Mesothelial cell of epicardium (in vitro differentiated cells): ENCODE results near the gene TCERG1L. TPM values are rescaled to one million over a fixed set of nuclear protein-coding genes. Genes with fewer than 3 reads are reported as not detected.

Experiments
- DNase-seq, 2 experiments: peaks; one replicate each; pipeline ENCODE4 v3.0.0; 2021; ENCODE audit warnings: low spot score in 2 of 2; ENCODE audit not compliant: unreplicated experiment in 2 of 2
- H3K27ac Mint-ChIP-seq: 2 replicates; pipeline ENCODE4 v1.8.0; 2021; ENCODE audit warnings: mixed read lengths
- H3K27me3 Mint-ChIP-seq: 2 replicates; pipeline ENCODE4 v1.8.0; 2021; ENCODE audit warnings: low read depth, mixed read lengths
- H3K36me3 Mint-ChIP-seq: 2 replicates; pipeline ENCODE4 v1.8.0; 2021; ENCODE audit warnings: mixed read lengths
- H3K4me1 Mint-ChIP-seq: 2 replicates; pipeline ENCODE4 v1.8.0; 2021; ENCODE audit warnings: mixed read lengths
- H3K4me3 Mint-ChIP-seq: 2 replicates; pipeline ENCODE4 v1.8.0; 2021; ENCODE audit warnings: mild to moderate bottlenecking, moderate library complexity, mixed read lengths
- H3K9me3 Mint-ChIP-seq: 2 replicates; pipeline ENCODE4 v1.8.0; 2021; ENCODE audit warnings: mixed read lengths
- CTCF ChIP-seq: fragments of 200-600 bp; sonication (generic); IDR thresholded peaks from one replicate; pipeline ENCODE4 v1.5.0; 2021; ENCODE audit warnings: antibody characterized with exemption; ENCODE audit not compliant: unreplicated experiment
- total RNA-seq: library from RNA; stranded (reverse); gene quantifications from 3 replicates; pipeline ENCODE4 v1.2.1, GENCODE V29; 2021

The TCERG1L gene
- total RNA-seq, 1 donor from 2014 or later = 0.63 TPM

DNA sequence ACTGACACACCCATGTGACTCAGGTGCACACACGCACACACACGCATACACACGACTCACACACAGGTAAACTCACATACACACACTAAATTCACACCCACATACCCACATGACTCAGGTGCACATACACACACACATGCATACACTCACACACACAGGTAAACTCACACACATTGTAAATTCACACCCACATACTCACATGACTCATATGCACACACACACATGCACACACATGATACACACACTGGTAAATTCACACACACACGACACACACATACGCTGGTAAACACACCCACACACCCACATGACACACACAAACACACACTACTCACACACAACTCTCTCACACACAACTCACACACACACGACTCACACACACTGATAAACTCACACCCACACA is 63.6 kb downstream of the TCERG1L start:
- Mint-ChIP-seq H3K4me1 (peaks cover 19% of the 10 kb centered on the region), H3K36me3 (no peaks in the 10 kb centered on the region), H3K4me3 (no peak overlapping the region), H3K27ac (no peak overlapping the region), H3K9me3 (no peaks in the 10 kb centered on the region), H3K27me3 (peaks cover 34% of the 10 kb centered on the region)
- no peak for DNase-seq
- TF ChIP-seq CTCF = no peak

DNA sequence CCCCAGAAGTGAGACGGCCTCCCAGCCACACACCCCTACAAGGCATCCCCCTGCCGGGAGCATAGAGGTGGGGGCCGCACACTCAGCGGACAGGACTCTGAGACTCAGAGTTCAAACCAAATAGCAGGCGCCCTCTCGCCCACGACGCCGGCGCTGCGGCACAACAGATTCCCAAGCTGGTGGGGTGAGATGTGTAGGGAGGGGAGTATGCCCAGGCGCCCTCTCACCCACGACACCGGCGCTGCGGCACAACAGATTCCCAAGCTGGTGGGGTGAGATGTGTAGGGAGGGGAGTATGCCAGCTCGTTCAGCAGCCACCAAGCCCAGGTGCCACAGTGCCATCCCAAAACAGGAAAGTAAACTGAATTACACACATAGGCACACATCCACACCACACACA is 64.7 kb downstream of the TCERG1L start:
- peaks cover 36% of the 10 kb centered on the region for H3K27me3 Mint-ChIP-seq
- no peak for TF ChIP-seq CTCF
- no peaks in the 10 kb centered on the region for H3K36me3 Mint-ChIP-seq
- DNase-seq = no peak
- no peak overlapping the region for H3K27ac Mint-ChIP-seq
- H3K4me1 Mint-ChIP-seq = peaks cover 24% of the 10 kb centered on the region
- no peak overlapping the region for H3K4me3 Mint-ChIP-seq
- H3K9me3 Mint-ChIP-seq = no peaks in the 10 kb centered on the region

DNA sequence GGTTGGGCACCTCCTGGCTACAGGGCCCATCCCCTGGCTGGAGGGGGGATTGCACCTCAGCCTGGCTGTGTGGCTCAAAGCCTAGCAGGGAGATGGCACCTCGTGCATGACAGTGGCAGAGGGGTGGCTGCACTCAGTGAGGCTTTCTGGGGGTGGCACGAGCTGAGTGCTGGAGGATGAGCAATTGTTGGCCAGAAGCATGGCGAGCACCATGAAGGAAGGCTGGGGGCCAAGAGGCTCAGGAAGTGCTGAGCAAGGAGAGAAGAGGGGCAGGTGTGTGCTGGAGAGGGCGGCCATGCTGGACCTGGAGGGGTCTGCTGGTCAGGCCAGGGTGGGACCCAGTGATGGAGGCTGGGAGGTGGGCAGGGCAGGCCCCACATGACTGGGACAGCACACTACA is 65.4 kb downstream of the TCERG1L start:
- no peak for DNase-seq
- no peak overlapping the region for H3K4me3 Mint-ChIP-seq
- H3K9me3 Mint-ChIP-seq = no peaks in the 10 kb centered on the region
- peaks cover 23% of the 10 kb centered on the region for H3K4me1 Mint-ChIP-seq
- H3K27ac Mint-ChIP-seq = no peak overlapping the region
- no peak for TF ChIP-seq CTCF
- no peaks in the 10 kb centered on the region for H3K36me3 Mint-ChIP-seq
- H3K27me3 Mint-ChIP-seq = peaks cover 36% of the 10 kb centered on the region

GRCh38 chr10:131245475-131246059 is 66.0 kb downstream of the TCERG1L start:
- Mint-ChIP-seq H3K9me3 (no peaks in the 10 kb centered on the region), H3K4me1 (peaks cover 21% of the 10 kb centered on the region), H3K36me3 (no peaks in the 10 kb centered on the region), H3K4me3 (no peak overlapping the region), H3K27ac (no peak overlapping the region), H3K27me3 (peaks cover 36% of the 10 kb centered on the region)
- no peak for DNase-seq
- no peak for TF ChIP-seq CTCF

GRCh38 chr10:131244836-131245235 is 66.7 kb downstream of the TCERG1L start:
- no peak for DNase-seq
- Mint-ChIP-seq H3K36me3 (no peaks in the 10 kb centered on the region), H3K27ac (no peak overlapping the region), H3K9me3 (no peaks in the 10 kb centered on the region), H3K4me3 (no peak overlapping the region), H3K4me1 (peaks cover 16% of the 10 kb centered on the region), H3K27me3 (peaks cover 32% of the 10 kb centered on the region)
- no peak for TF ChIP-seq CTCF

- DNase-seq = no peak
- TF ChIP-seq CTCF = no peak
- Mint-ChIP-seq H3K9me3 (no peaks in the 10 kb centered on the region), H3K27me3 (peaks cover 34% of the 10 kb centered on the region), H3K36me3 (no peaks in the 10 kb centered on the region), H3K4me3 (no peak overlapping the region), H3K4me1 (peaks cover 12% of the 10 kb centered on the region), H3K27ac (no peak overlapping the region)
These were observed 68.4 kb downstream of the TCERG1L start for GRCh38 chr10:131243076-131243475.
